H9 (cell line): ENCODE results near the gene RMND5A. TPM values are rescaled to one million over a fixed set of nuclear protein-coding genes. Genes with fewer than 3 reads are reported as not detected.

Experiments
- DNase-seq: peaks from one replicate; pipeline ENCODE4 v3.0.0-alpha.2; 2017
- H2AFZ ChIP-seq: one replicate; pipeline ENCODE4 v1.6.1; 2013; ENCODE audit warnings: mild to moderate bottlenecking, low read length, control low read depth, moderate library complexity
- H2AK5ac ChIP-seq: 2 replicates; pipeline ENCODE4 v1.6.1; 2013; ENCODE audit warnings: low read length, control low read depth, mixed read lengths; ENCODE audit not compliant: insufficient read length
- H2BK120ac ChIP-seq: one replicate; pipeline ENCODE4 v1.6.1; 2013; ENCODE audit warnings: low read depth, mild to moderate bottlenecking, low read length, control low read depth, inconsistent platforms; ENCODE audit not compliant: poor library complexity, severe bottlenecking
- H2BK12ac ChIP-seq: 2 replicates; pipeline ENCODE4 v1.6.1; 2013; ENCODE audit warnings: low read length, control low read depth, mixed read lengths, low read depth; ENCODE audit not compliant: insufficient read length
- H2BK15ac ChIP-seq: 2 replicates; pipeline ENCODE4 v1.6.1; 2013; ENCODE audit warnings: low read depth, low read length, control low read depth
- H2BK20ac ChIP-seq: one replicate; pipeline ENCODE4 v1.6.1; 2013; ENCODE audit warnings: low read depth, mild to moderate bottlenecking, low read length, control low read depth, inconsistent platforms; ENCODE audit not compliant: poor library complexity, severe bottlenecking
- H2BK5ac ChIP-seq: 2 replicates; pipeline ENCODE4 v1.6.1; 2013; ENCODE audit warnings: low read length, control low read depth, mixed read lengths; ENCODE audit not compliant: insufficient read length
- H3K14ac ChIP-seq: 2 replicates; pipeline ENCODE4 v1.6.1; 2013; ENCODE audit warnings: low read length, control low read depth; ENCODE audit not compliant: insufficient read depth
- H3K18ac ChIP-seq: 2 replicates; pipeline ENCODE4 v1.6.1; 2013; ENCODE audit warnings: low read depth, mild to moderate bottlenecking, mixed read lengths, low read length, control low read depth; ENCODE audit not compliant: insufficient read length
- H3K23ac ChIP-seq: 2 replicates; pipeline ENCODE4 v1.6.1; 2013; ENCODE audit warnings: low read length, control low read depth, mixed read lengths, low read depth; ENCODE audit not compliant: insufficient read length
- H3K23me2 ChIP-seq: 2 replicates; pipeline ENCODE4 v1.6.1; 2013; ENCODE audit warnings: low read depth, mild to moderate bottlenecking, mixed read lengths, low read length, control low read depth; ENCODE audit not compliant: insufficient read length, poor library complexity, severe bottlenecking
- H3K27ac ChIP-seq: 2 replicates; pipeline ENCODE4 v1.5.1; 2013; ENCODE audit warnings: low read length, control low read depth, mixed read lengths, low read depth; ENCODE audit not compliant: insufficient read length
- H3K27me3 ChIP-seq: 2 replicates; pipeline ENCODE4 v1.6.1; 2013; ENCODE audit warnings: low read length, control low read depth, inconsistent platforms; ENCODE audit not compliant: insufficient read depth
- H3K4ac ChIP-seq: 2 replicates; pipeline ENCODE4 v1.6.1; 2013; ENCODE audit warnings: low read depth, mild to moderate bottlenecking, control low read depth, inconsistent platforms, low read length, moderate library complexity
- H3K4me1 ChIP-seq: 2 replicates; pipeline ENCODE4 v1.6.1; 2013; ENCODE audit warnings: low read length, control low read depth, inconsistent platforms; ENCODE audit not compliant: insufficient read depth
- H3K4me2 ChIP-seq: 2 replicates; pipeline ENCODE4 v1.6.1; 2013; ENCODE audit warnings: low read length, control low read depth, mixed read lengths; ENCODE audit not compliant: insufficient read length, insufficient read depth
- H3K56ac ChIP-seq: 2 replicates; pipeline ENCODE4 v1.6.1; 2013; ENCODE audit warnings: low read depth, mild to moderate bottlenecking, mixed read lengths, low read length, control low read depth; ENCODE audit not compliant: insufficient read length
- H3K79me1 ChIP-seq: 2 replicates; pipeline ENCODE4 v1.6.1; 2013; ENCODE audit warnings: low read depth, mild to moderate bottlenecking, moderate library complexity, low read length, control low read depth, inconsistent platforms; ENCODE audit not compliant: insufficient read depth, poor library complexity, severe bottlenecking
- H3K79me2 ChIP-seq: 2 replicates; pipeline ENCODE4 v1.6.1; 2013; ENCODE audit warnings: low read length, control low read depth, inconsistent platforms; ENCODE audit not compliant: insufficient read depth
- H3K9ac ChIP-seq: 2 replicates; pipeline ENCODE4 v1.6.1; 2013; ENCODE audit warnings: low read length, control low read depth, mixed read lengths; ENCODE audit not compliant: insufficient read length; ENCODE audit errors: extremely low read depth
- H3K9me3 ChIP-seq: one replicate; pipeline ENCODE4 v1.6.1; 2013; ENCODE audit warnings: low read depth, low read length, inconsistent platforms; ENCODE audit not compliant: control insufficient read depth
- H3T11ph ChIP-seq: one replicate; pipeline ENCODE4 v1.6.1; 2013; ENCODE audit warnings: mild to moderate bottlenecking, low read length, control low read depth, inconsistent platforms
- H4K20me1 ChIP-seq: one replicate; pipeline ENCODE4 v1.6.1; 2013; ENCODE audit not compliant: control insufficient read depth, insufficient read length, insufficient read depth
- H4K5ac ChIP-seq: 2 replicates; pipeline ENCODE4 v1.6.1; 2013; ENCODE audit warnings: low read depth, mild to moderate bottlenecking, mixed read lengths, low read length, control low read depth; ENCODE audit not compliant: insufficient read length
- H4K8ac ChIP-seq: replicated peaks from 2 replicates; pipeline ENCODE4 v1.6.1; 2013; ENCODE audit warnings: low read length, control low read depth, mixed read lengths, low read depth; ENCODE audit not compliant: insufficient read length
- H4K91ac ChIP-seq: 2 replicates; pipeline ENCODE4 v1.6.1; 2013; ENCODE audit warnings: low read depth, mild to moderate bottlenecking, moderate library complexity, mixed read lengths, low read length, control low read depth; ENCODE audit not compliant: insufficient read length
- H3K27ac Mint-ChIP-seq, 3 experiments: 2 replicates in 2 of 3; 3 replicates in 1 of 3; pipeline ENCODE4 v1.8.0; 2020 to 2021; ENCODE audit warnings: mixed read lengths in 3 of 3, mild to moderate bottlenecking in 1 of 3, moderate library complexity in 1 of 3
- H3K27me3 Mint-ChIP-seq: 2 replicates; pipeline ENCODE4 v1.8.0; 2021; ENCODE audit warnings: low read depth, mild to moderate bottlenecking, moderate library complexity, mixed read lengths
- H3K36me3 Mint-ChIP-seq, 3 experiments: 2 replicates in 2 of 3; 3 replicates in 1 of 3; pipeline ENCODE4 v1.8.0; 2020 to 2021; ENCODE audit warnings: low read depth in 3 of 3, mixed read lengths in 3 of 3; ENCODE audit not compliant: insufficient read depth in 1 of 3
- H3K4me1 Mint-ChIP-seq, 2 experiments: 2 replicates each; pipeline ENCODE4 v1.8.0; 2020; ENCODE audit warnings: mixed read lengths in 2 of 2
- H3K4me3 Mint-ChIP-seq, 2 experiments: 2 replicates in 1 of 2; 3 replicates in 1 of 2; pipeline ENCODE4 v1.8.0; 2020 to 2021; ENCODE audit warnings: mild to moderate bottlenecking in 2 of 2, mixed read lengths in 2 of 2, moderate library complexity in 1 of 2
- H3K9me3 Mint-ChIP-seq, 2 experiments: 2 replicates in 1 of 2; 3 replicates in 1 of 2; pipeline ENCODE4 v1.8.0; 2020; ENCODE audit warnings: mild to moderate bottlenecking in 2 of 2, mixed read lengths in 2 of 2, moderate library complexity in 1 of 2
- CTCF ChIP-seq: fragments of 200-600 bp; sonication (generic); conservative IDR thresholded peaks from 3 replicates; pipeline ENCODE4 v1.8.0; 2021; ENCODE audit warnings: antibody characterized with exemption, mild to moderate bottlenecking
- total RNA-seq: library from RNA; stranded (reverse); gene quantifications from 2 replicates; pipeline ENCODE4 v1.2.1, GENCODE V29; 2021

RMND5A gene
- total RNA-seq, 1 experiment from 2014 or later: 48.8 TPM

GRCh38 chr2:86677816-86678215 lies 42.3 kb upstream of the RMND5A start:
- Histone ChIP-seq H3T11ph (no peak overlapping the region), H2AFZ (no peak overlapping the region), H3K14ac (no peak overlapping the region), H2BK5ac (no peak overlapping the region), H3K79me1 (no peaks in the 10 kb centered on the region), H3K4ac (no peak overlapping the region), H3K27me3 (no peaks in the 10 kb centered on the region), H3K9ac (no peak overlapping the region), H2BK15ac (no peak overlapping the region), H3K4me2 (no peak overlapping the region), H4K20me1 (no peaks in the 10 kb centered on the region), H2BK120ac (no peak overlapping the region), H2BK20ac (no peak overlapping the region), H3K23ac (no peak overlapping the region), H3K4me1 (no peaks in the 10 kb centered on the region), H4K8ac (no peak overlapping the region), H3K56ac (no peak overlapping the region), H2AK5ac (no peak overlapping the region), H2BK12ac (no peak overlapping the region), H4K5ac (no peak overlapping the region), H3K27ac (no peak overlapping the region), H4K91ac (no peak overlapping the region), H3K23me2 (no peaks in the 10 kb centered on the region), H3K9me3 (no peaks in the 10 kb centered on the region), H3K18ac (no peak overlapping the region), H3K79me2 (no peaks in the 10 kb centered on the region)
- H3K36me3 Mint-ChIP-seq: no peaks in the 10 kb centered on the region
- no peaks in the 10 kb centered on the region for H3K9me3 Mint-ChIP-seq
- no peak overlapping the region for H3K4me3 Mint-ChIP-seq
- no peak for DNase-seq
- H3K27ac Mint-ChIP-seq: no peak overlapping the region
- no peak for TF ChIP-seq CTCF
- no peaks in the 10 kb centered on the region; the same call in 1 of the 2 replicates for H3K27me3 Mint-ChIP-seq
- no peaks in the 10 kb centered on the region for H3K4me1 Mint-ChIP-seq
